Loucy (cell line): Measurements from ENCODE around the gene DYNC2H1.

Source experiments
- EZH2phosphoT487 ChIP-seq: fragments of 200-600 bp; IDR thresholded peaks from 2 replicates; pipeline ENCODE4 v1.6.1; 2018; ENCODE audit warnings: antibody characterized with exemption, mild to moderate bottlenecking, moderate library complexity, borderline replicate concordance
- TF ChIP-seq, protein P1 (sequence below): fragments of 200-600 bp; sonication (generic); conservative IDR thresholded peaks from 2 replicates; pipeline ENCODE4 v1.5.1; 2014; ENCODE audit warnings: mild to moderate bottlenecking, antibody characterized with exemption, low read length

DNA sequence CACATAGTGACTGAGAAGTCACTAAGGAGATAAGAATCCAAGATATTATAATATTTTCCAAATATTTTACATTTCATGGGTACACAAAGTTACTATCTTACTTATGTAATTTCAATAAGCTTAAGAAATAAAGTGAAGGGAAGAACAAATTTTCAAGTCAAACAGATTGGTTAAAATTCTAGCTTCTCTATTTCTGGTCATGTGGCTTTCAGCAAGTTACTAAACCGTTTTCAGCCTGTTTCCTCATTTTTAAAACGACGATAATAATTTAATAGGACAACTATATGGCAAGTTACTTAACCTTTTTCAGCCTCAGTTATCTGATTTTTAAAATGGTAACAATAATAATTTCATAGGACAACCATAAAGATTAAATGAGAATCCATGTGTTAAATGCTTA is 32.9 kb upstream of the DYNC2H1 start:
- TF ChIP-seq, protein P1, sequence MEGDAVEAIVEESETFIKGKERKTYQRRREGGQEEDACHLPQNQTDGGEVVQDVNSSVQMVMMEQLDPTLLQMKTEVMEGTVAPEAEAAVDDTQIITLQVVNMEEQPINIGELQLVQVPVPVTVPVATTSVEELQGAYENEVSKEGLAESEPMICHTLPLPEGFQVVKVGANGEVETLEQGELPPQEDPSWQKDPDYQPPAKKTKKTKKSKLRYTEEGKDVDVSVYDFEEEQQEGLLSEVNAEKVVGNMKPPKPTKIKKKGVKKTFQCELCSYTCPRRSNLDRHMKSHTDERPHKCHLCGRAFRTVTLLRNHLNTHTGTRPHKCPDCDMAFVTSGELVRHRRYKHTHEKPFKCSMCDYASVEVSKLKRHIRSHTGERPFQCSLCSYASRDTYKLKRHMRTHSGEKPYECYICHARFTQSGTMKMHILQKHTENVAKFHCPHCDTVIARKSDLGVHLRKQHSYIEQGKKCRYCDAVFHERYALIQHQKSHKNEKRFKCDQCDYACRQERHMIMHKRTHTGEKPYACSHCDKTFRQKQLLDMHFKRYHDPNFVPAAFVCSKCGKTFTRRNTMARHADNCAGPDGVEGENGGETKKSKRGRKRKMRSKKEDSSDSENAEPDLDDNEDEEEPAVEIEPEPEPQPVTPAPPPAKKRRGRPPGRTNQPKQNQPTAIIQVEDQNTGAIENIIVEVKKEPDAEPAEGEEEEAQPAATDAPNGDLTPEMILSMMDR: no peak
- TF ChIP-seq EZH2phosphoT487: no peak
